HCT116 (cell line): ENCODE data around the gene ZNF319.

Source experiments
- ATF3 ChIP-seq: IDR thresholded peaks from 2 replicates; pipeline ENCODE4 v1.6.1; 2012
- CBX3 ChIP-seq: IDR thresholded peaks from 2 replicates; pipeline ENCODE4 v1.6.1; 2012; ENCODE audit warnings: low read depth
- CEBPB ChIP-seq: IDR thresholded peaks from 2 replicates; pipeline ENCODE4 v1.6.1; 2012; ENCODE audit warnings: low read depth
- CTCF ChIP-seq, 3 experiments: fragments of 200-600 bp in 1 of 3; sonication (generic) in 1 of 3; IDR thresholded peaks in 2 of 3; conservative IDR thresholded peaks in 1 of 3; 2 replicates each; pipeline ENCODE4 v1.5.1; 2012 to 2017; ENCODE audit warnings: low read depth in 2 of 3, low read length in 2 of 3, antibody characterized with exemption in 1 of 3, borderline replicate concordance in 1 of 3, control low read depth in 1 of 3, mild to moderate bottlenecking in 1 of 3, mixed read lengths in 1 of 3, mixed run types in 1 of 3, moderate library complexity in 1 of 3; ENCODE audit not compliant: insufficient read depth in 1 of 3
- EZH2 ChIP-seq: fragments of 200-600 bp; sonication (generic); IDR thresholded peaks from 2 replicates; pipeline ENCODE4 v1.6.1; 2017; ENCODE audit warnings: antibody characterized with exemption, mixed run types
- JUND ChIP-seq: IDR thresholded peaks from 2 replicates; pipeline ENCODE4 v1.6.1; 2012
- MAX ChIP-seq: IDR thresholded peaks from 2 replicates; pipeline ENCODE4 v1.6.1; 2012
- POLR2A ChIP-seq: IDR thresholded peaks from 2 replicates; pipeline ENCODE4 v1.7.0; 2011; ENCODE audit warnings: borderline replicate concordance; ENCODE audit not compliant: insufficient read depth, insufficient read length; ENCODE audit errors: extremely low read depth
- POLR2AphosphoS5 ChIP-seq: IDR thresholded peaks from 2 replicates; pipeline ENCODE4 v1.6.1; 2011; ENCODE audit warnings: mild to moderate bottlenecking, low read depth, low read length, moderate library complexity
- RAD21 ChIP-seq: IDR thresholded peaks from 2 replicates; pipeline ENCODE4 v1.6.1; 2012; ENCODE audit warnings: low read depth, mild to moderate bottlenecking
- REST ChIP-seq: IDR thresholded peaks from 2 replicates; pipeline ENCODE4 v1.6.1; 2012; ENCODE audit warnings: low read depth
- SIN3A ChIP-seq: IDR thresholded peaks from 2 replicates; pipeline ENCODE4 v1.6.1; 2012; ENCODE audit warnings: low read depth
- ZNF274 ChIP-seq: fragments of 200-500 bp; sonication (Bioruptor generic); IDR thresholded peaks from 2 replicates; pipeline ENCODE4 v1.6.1; 2014; ENCODE audit warnings: mild to moderate bottlenecking, low read depth, low read length, inconsistent platforms

GRCh38 chr16:57948027-57948426, 52.4 kb downstream of the ZNF319 start:
- TF ChIP-seq POLR2A (no peak), CTCF (IDR thresholded peaks at IDR 0.05 in 2 of 3, conservative IDR thresholded peaks at IDR 0.05 in 1 of 3; ENCODE audit: borderline replicate concordance in 1 of 3, insufficient read depth in 1 of 3, low read depth in 2 of 3, low read length in 2 of 3) (no peak), POLR2AphosphoS5 (no peak), EZH2 (no peak), CEBPB (no peak), RAD21 (no peak), ZNF274 (no peak), JUND (no peak), SIN3A (no peak), REST (no peak), ATF3 (no peak), MAX (no peak), CBX3 (no peak)
